Measurements from ENCODE around the gene ADGRL1. TPM values are rescaled to one million over a fixed set of nuclear protein-coding genes. Genes with fewer than 3 reads are reported as not detected.
A peak's percentile ranks its signal among the peaks of the same experiment; 100 is the strongest.

Gene ADGRL1
- total RNA-seq, 1 experiment from 2014 or later = 117 TPM

DNA sequence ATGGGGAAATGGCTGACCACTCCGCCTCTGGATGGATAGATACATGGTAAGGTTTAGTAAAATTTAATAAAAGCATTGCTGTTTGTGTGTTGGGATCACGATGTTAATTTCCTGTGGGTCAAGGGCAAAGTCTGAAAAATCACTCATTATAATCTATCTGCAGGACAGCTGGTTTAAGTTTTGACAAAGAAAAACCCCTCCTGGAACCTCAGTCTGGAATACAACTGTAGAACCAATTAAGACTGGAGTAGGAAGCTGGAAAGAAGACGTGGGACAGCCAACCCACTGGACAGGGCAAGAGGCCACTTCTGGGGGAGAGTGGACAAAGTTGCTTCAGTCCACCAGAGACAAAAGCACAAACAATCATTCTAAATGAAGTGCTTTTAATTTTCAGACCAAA lies 86.8 kb downstream of the ADGRL1 start:
- peak overlapping the region; percentile 79 to 93 for H3K4me3 Mint-ChIP-seq
- H3K4me1 ChIP-seq (ENCODE audit: insufficient read depth, low read length) = peaks cover 2% of the 10 kb centered on the region; the same call in 1 of the 2 replicates
- H3K9ac ChIP-seq (ENCODE audit: extremely low read depth, insufficient read length, low read length) = no peak overlapping the region
- no peak overlapping the region for H3K23ac ChIP-seq (ENCODE audit: insufficient read length, low read depth, low read length)
- peaks cover 12 to 32% (median 24%) of the 10 kb centered on the region in 3 experiments for H3K36me3 Mint-ChIP-seq (ENCODE audit: insufficient read depth in 1 of 3, low read depth in 3 of 3)
- H2BK120ac ChIP-seq (ENCODE audit: low read depth, low read length, poor library complexity, severe bottlenecking) = no peak overlapping the region
- no peak overlapping the region for H4K91ac ChIP-seq (ENCODE audit: insufficient read length, low read depth, low read length)
- DNase-seq = no peak
- H3K9me3 ChIP-seq (ENCODE audit: control insufficient read depth, low read depth, low read length) = no peaks in the 10 kb centered on the region
- peaks cover 2% of the 10 kb centered on the region; the same call in 1 of the 2 replicates for H3K79me2 ChIP-seq (ENCODE audit: insufficient read depth, low read length)
- no peak overlapping the region for H4K8ac ChIP-seq (replicated peaks; ENCODE audit: insufficient read length, low read depth, low read length)
- H2BK20ac ChIP-seq (ENCODE audit: low read depth, low read length, poor library complexity, severe bottlenecking) = no peak overlapping the region
- no peak overlapping the region for H3T11ph ChIP-seq (ENCODE audit: low read length)
- no peaks in the 10 kb centered on the region for H3K9me3 Mint-ChIP-seq
- TF ChIP-seq, protein P1, sequence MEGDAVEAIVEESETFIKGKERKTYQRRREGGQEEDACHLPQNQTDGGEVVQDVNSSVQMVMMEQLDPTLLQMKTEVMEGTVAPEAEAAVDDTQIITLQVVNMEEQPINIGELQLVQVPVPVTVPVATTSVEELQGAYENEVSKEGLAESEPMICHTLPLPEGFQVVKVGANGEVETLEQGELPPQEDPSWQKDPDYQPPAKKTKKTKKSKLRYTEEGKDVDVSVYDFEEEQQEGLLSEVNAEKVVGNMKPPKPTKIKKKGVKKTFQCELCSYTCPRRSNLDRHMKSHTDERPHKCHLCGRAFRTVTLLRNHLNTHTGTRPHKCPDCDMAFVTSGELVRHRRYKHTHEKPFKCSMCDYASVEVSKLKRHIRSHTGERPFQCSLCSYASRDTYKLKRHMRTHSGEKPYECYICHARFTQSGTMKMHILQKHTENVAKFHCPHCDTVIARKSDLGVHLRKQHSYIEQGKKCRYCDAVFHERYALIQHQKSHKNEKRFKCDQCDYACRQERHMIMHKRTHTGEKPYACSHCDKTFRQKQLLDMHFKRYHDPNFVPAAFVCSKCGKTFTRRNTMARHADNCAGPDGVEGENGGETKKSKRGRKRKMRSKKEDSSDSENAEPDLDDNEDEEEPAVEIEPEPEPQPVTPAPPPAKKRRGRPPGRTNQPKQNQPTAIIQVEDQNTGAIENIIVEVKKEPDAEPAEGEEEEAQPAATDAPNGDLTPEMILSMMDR (conservative IDR thresholded peaks at IDR 0.05) = no peak
- no peak overlapping the region for H2BK15ac ChIP-seq (ENCODE audit: low read depth, low read length)
- H3K27me3 Mint-ChIP-seq (ENCODE audit: low read depth) = peaks cover 2% of the 10 kb centered on the region; the same call in 1 of the 2 replicates
- no peaks in the 10 kb centered on the region for H3K79me1 ChIP-seq (ENCODE audit: insufficient read depth, low read depth, low read length, poor library complexity, severe bottlenecking)
- no peak overlapping the region for H4K5ac ChIP-seq (ENCODE audit: insufficient read length, low read depth, low read length)
- H3K4ac ChIP-seq (ENCODE audit: low read depth, low read length) = no peak overlapping the region
- no peak overlapping the region for H3K56ac ChIP-seq (ENCODE audit: insufficient read length, low read depth, low read length)
- no peak overlapping the region for H3K18ac ChIP-seq (ENCODE audit: insufficient read length, low read depth, low read length)
- H2BK12ac ChIP-seq (ENCODE audit: insufficient read length, low read depth, low read length) = no peak overlapping the region
- H3K4me2 ChIP-seq (ENCODE audit: insufficient read depth, insufficient read length, low read length) = peak overlapping the region; percentile 59
- peaks cover 16% of the 10 kb centered on the region for H3K23me2 ChIP-seq (ENCODE audit: insufficient read length, low read depth, low read length, poor library complexity, severe bottlenecking)
- no peak overlapping the region for H2AFZ ChIP-seq (ENCODE audit: low read length)
- no peak overlapping the region for H3K27ac ChIP-seq (ENCODE audit: insufficient read length, low read depth, low read length)
- peak overlapping the region; percentile 32 to 98 (median 95); a peak in 5 of 7 replicates for H3K27ac Mint-ChIP-seq
- no peak overlapping the region for H2AK5ac ChIP-seq (ENCODE audit: insufficient read length, low read length)
- WGBS (ENCODE audit: extremely low coverage, insufficient read length, low lambda C conversion rate) = no CpG with 5 or more reads among the region's 3 CpGs
- H3K4me1 Mint-ChIP-seq = peaks cover 18 to 21% of the 10 kb centered on the region in 2 experiments
- no peaks in the 10 kb centered on the region for H4K20me1 ChIP-seq (ENCODE audit: control insufficient read depth, insufficient read depth, insufficient read length)
- no peak overlapping the region for H3K14ac ChIP-seq (ENCODE audit: insufficient read depth, low read length)
- no peaks in the 10 kb centered on the region; the same call in 1 of the 2 replicates for H3K27me3 ChIP-seq (ENCODE audit: insufficient read depth, low read length)
- H2BK5ac ChIP-seq (ENCODE audit: insufficient read length, low read length) = no peak overlapping the region

Data from H9 (cell line).